ENCODE data around the gene TDRD9.

Gene TDRD9

DNA sequence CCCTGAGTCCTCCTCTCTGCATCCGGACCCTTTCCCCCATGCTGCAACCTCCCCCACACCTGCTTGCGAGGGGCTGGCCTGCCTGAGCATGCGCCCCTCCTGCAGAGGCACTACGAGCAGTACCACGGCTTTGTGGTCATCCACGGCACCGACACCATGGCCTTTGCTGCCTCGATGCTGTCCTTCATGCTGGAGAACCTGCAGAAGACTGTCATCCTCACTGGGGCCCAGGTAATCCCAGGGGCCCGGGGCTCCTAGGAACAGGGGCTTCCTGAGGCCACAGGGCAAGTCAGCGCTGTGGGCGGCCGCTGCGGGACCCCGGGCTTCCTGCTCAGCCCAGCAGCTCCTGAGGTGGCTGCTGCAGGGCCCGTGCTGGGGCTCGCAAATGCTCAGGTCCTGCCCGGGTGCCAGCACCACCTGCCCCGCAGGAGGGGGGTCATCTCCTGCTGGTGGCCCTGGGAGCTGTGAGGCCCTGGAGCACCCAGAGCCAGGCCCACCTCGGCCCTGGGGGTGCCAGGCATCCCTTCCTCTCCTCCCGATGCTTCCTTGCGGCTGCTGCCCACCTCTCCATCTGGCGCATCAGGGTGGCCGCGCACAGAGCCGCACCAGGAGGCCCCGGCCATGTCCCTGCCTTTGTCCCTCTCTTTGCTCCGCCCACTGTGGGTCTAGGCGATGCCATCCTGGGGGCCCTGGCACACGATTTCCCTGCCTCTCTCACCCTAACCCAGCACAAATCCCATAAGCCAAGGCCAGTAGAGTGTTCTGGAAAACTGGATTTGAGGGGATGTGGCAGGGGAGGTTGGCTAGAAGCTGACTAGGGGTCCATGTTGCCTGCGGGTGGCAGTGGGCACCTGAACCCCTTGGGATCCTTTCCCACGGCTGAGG lies 167.4 kb downstream of the TDRD9 start:
- DNase-seq: no peak

DNA sequence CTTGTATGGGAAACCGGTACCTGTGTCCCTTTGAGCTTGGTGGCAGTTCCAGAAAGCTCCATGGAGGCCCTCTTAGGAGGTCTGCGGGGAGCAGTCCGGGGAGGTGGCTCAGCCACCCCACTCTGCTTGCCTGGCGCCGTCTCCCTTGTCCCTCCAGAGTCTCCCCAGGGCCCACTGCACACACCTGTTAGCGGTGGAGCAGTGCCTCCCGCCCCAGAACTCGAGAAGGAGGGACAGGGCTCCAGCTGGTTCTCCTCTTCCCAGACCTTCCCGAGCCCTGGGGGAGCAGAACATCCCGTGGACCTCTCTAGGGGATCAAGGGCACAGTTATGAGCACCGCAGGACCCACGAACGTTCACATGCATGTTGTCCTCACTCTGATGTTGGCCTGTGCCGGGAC lies 168.1 kb downstream of the TDRD9 start:
- DNase-seq: no peak

GRCh38 chr14:104096751-104097700 lies 168.8 kb downstream of the TDRD9 start:
- peak; percentile 26 to 56 for DNase-seq

GRCh38 chr14:104098272-104099095 lies 170.2 kb downstream of the TDRD9 start:
- DNase-seq: no peak

- DNase-seq: no peak
These were observed 171.1 kb downstream of the TDRD9 start for GRCh38 chr14:104099096-104100041.

DNA sequence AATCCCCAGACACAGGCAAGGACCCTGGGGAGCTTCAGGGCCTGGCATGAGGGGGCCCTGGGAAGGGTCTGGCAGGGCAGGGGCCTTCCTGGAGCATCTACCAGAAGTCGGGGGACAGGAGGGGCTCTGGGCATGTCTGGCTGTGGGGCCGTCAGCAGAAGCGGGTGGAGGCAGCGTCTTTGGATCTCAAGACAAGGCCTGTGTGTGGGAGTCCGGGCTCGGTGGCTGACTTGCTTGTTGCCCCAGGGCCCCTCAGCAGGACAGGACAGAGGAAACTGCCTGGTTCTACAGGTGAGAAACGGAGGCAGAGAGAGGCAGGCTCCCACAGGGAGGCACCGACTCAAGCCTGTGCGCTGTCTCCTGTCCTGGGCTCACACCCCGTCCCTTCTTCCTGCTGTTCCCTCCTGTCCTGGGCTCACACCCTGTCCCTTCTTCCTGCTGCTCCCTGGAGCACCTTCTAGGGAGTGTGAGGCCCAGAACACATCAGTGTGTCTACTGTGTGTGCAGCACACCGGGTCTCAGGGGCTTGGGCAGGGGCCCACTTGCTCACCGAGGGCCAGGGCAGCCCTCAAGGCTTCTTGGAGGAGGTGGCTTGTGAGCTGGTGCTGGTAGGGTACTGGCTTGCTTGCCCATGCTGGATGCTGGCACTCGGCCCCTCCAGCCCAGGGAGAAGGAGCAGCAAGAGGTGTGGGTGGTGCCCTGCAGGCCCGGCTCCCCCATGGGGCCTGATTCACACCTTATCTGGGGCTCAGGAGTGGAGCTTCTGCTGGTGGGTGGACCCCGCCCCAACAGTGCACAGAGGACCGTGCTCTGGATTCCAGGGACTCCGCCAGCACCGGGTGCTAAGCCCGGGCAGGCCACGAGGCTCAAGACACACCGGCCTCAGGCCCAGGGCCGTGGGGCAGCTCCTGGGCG lies 172.2 kb downstream of the TDRD9 start:
- no peak for DNase-seq

DNA sequence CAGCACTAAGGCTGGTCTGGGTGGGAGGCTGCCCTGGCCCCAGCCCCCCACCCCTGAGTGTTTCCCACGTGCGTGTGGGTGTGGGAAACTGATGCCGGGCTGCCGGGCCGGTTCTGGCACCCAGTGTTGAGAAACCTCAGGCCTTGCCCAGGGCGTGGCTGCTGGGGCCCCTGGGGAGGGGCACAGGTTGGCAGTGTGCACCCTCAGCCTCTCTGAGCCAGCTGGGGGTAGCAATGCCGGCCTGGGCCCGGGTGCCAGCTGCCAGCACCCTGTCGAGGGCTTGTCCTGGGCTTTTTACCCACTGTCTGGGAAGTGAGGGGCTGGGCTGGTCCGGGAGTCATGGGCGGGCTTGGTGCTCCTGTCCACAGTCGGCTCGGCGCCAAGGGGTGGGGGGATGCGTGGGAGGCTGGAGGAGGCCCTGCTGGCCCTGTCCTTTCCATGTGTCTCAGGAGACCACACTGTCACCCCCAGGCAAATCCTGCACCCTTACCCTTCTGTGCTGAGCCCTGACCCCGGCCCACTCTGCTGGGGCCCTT lies 172.9 kb downstream of the TDRD9 start:
- DNase-seq: no peak

- DNase-seq: no peak
These were observed 173.5 kb downstream of the TDRD9 start for GRCh38 chr14:104101651-104102281.

All from NCI-H446 (cell line).